ENCODE data around the gene ATXN7L3. TPM values are rescaled to one million over a fixed set of nuclear protein-coding genes. Genes with fewer than 3 reads are reported as not detected.

ATXN7L3 gene
- total and polyA plus RNA-seq, 2 donors (not counting 3 experiments of a cell fraction or from before 2014, with no cell fraction given) = 61.3 to 82.5 TPM

DNA sequence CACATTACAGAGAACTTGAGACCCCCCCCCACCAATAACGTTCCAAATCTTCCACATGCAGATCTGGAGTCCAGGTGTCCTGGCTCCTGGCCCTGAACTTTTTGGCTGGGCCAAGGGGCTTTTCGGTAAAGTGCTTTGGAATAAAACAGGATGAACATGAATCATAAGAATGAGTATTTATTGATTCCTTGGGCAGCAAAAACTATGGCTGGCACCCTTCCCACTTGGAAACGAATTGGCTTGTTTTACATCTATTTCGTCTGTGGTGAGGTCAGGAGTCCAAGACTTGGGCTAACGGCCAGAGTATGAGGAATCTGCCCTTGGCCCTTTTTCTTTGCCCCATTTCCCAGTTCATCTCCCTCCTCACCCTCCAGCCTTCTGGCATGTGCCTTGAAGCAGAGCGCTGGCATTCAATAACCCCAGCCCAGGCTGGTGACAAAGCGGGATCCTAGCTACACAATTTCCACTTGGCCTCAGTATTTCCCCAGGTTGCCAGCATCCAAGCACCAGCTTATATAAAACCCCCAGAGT, 23.9 kb upstream of the ATXN7L3 start:
- peaks cover 28% of the 10 kb centered on the region for H3K4me1 ChIP-seq (ENCODE audit: control insufficient read depth, extremely low read depth, insufficient read depth, low read length)
- BruUV-seq (replicated peaks) = no TSS peak
- H3K27ac ChIP-seq (ENCODE audit: insufficient read depth, low read depth, low read length) = peak overlapping the region; percentile 4
- peak; percentile 97 for DNase-seq (ENCODE audit: low read depth, low spot score)
- intact Hi-C loops (cut with micrococcal nuclease) (loop anchor here (1.0 to 5.0 kb wide), 2 partner anchors 56 to 84 kb away; partner anchors contain the start of gene RUNDC3A), dilution Hi-C loops (cut with MboI; ENCODE audit: extremely low pct_ligation_motif_present, low sequenced_read_pairs) (no loop called here)
- H2AFZ ChIP-seq (ENCODE audit: low read depth, low read length) = no peak overlapping the region
- TF ChIP-seq GATA2 (IDR thresholded peaks at IDR 0.05; ENCODE audit: insufficient read depth, insufficient read length, low read depth, low read length) (peak; percentile 20), POLR2A (IDR thresholded peaks at IDR 0.05; ENCODE audit: low read depth, low read length) (peak; percentile 26), POLR2AphosphoS5 (IDR thresholded peaks at IDR 0.05; ENCODE audit: insufficient read depth, low read depth, low read length) (peak; percentile 76), MYC (IDR thresholded peaks at IDR 0.05; ENCODE audit: low read depth, low read length) (no peak), EZH2 (IDR thresholded peaks at IDR 0.05; ENCODE audit: borderline replicate concordance, low read depth, low read length, severe bottlenecking) (no peak), JUN (IDR thresholded peaks at IDR 0.05; ENCODE audit: borderline replicate concordance, insufficient read depth, insufficient read length, low read depth) (peak; percentile 45), FOS (IDR thresholded peaks at IDR 0.05; ENCODE audit: borderline replicate concordance, insufficient read depth, low read length) (peak; percentile 59)
- TF ChIP-seq, protein P1, sequence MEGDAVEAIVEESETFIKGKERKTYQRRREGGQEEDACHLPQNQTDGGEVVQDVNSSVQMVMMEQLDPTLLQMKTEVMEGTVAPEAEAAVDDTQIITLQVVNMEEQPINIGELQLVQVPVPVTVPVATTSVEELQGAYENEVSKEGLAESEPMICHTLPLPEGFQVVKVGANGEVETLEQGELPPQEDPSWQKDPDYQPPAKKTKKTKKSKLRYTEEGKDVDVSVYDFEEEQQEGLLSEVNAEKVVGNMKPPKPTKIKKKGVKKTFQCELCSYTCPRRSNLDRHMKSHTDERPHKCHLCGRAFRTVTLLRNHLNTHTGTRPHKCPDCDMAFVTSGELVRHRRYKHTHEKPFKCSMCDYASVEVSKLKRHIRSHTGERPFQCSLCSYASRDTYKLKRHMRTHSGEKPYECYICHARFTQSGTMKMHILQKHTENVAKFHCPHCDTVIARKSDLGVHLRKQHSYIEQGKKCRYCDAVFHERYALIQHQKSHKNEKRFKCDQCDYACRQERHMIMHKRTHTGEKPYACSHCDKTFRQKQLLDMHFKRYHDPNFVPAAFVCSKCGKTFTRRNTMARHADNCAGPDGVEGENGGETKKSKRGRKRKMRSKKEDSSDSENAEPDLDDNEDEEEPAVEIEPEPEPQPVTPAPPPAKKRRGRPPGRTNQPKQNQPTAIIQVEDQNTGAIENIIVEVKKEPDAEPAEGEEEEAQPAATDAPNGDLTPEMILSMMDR (IDR thresholded peaks at IDR 0.05; ENCODE audit: extremely low read depth in 1 of 2, insufficient read depth in 1 of 2, low read depth in 1 of 2, low read length in 2 of 2) = no peak
- H3K27me3 ChIP-seq (ENCODE audit: control insufficient read depth in 2 of 2, insufficient read depth in 2 of 2, low read length in 2 of 2) = no peaks in the 10 kb centered on the region
- ChIA-PET POLR2A (interaction anchor here (0.7 kb wide), 1 partner anchor 280 kb away, joined by 3 read pairs; no protein-coding TSS in a partner anchor), CTCF (interaction anchor here (1.0 to 1.2 kb wide), 2 partner anchors 86 to 107 kb away, joined by 3 to 4 read pairs; no protein-coding TSS in a partner anchor)
- no peak overlapping the region for H3K4me2 ChIP-seq (ENCODE audit: insufficient read depth, low read length)
- H3K79me2 ChIP-seq (ENCODE audit: control insufficient read depth, insufficient read depth, low read length) = peaks cover 9% of the 10 kb centered on the region
- H3K36me3 ChIP-seq (ENCODE audit: control insufficient read depth in 2 of 2, extremely low read depth in 1 of 2, insufficient read depth in 2 of 2, low read length in 2 of 2) = no peaks in the 10 kb centered on the region
- H4K20me1 ChIP-seq (replicated peaks; ENCODE audit: control insufficient read depth, extremely low read depth, insufficient read depth, low read length) = no peaks in the 10 kb centered on the region
- H3K9ac ChIP-seq (replicated peaks; ENCODE audit: extremely low read depth, insufficient read depth, low read length) = no peak overlapping the region
- no peak overlapping the region for H3K4me3 ChIP-seq (replicated peaks in 1 of 3; ENCODE audit: insufficient read depth in 1 of 3, low read depth in 1 of 3, low read length in 3 of 3)
- FAIRE-seq = peak; percentile 99
- H3K9me1 ChIP-seq (replicated peaks; ENCODE audit: control insufficient read depth, extremely low read depth, insufficient read depth, low read length) = no peaks in the 10 kb centered on the region
- no peaks in the 10 kb centered on the region for H3K9me3 ChIP-seq (replicated peaks; ENCODE audit: control insufficient read depth, insufficient read depth, low read length)

Data from endothelial cell of umbilical vein (primary cell).